GM19351 (cell line): ENCODE results near the gene HORMAD1.
"Not testable (repeated sequence)": the region's sequence is repeated elsewhere in the genome, so short reads cannot be mapped to it uniquely, and the experiment has no call there.

Experiments used
- ATAC-seq: cut with Tn5 transposase; IDR thresholded peaks from one replicate; pipeline ENCODE4 v1.9.1; 2021; ENCODE audit warnings: mild to moderate bottlenecking, moderate library complexity; ENCODE audit not compliant: unreplicated experiment

Gene HORMAD1

GRCh38 chr1:150720703-150721102 is at the start of gene HORMAD1:
Gene HORMAD1, minus strand, starts transcription at chr1:150720895. Its CDS starts 1,390 bp downstream, at chr1:150719505.
- no peak for ATAC-seq

- ATAC-seq = not testable (repeated sequence)
Observed at GRCh38 chr1:150767704-150768103, 47.0 kb upstream of the HORMAD1 start.

- ATAC-seq = peak; percentile 15
Observed at GRCh38 chr1:150765977-150766301, 45.2 kb upstream of the HORMAD1 start.

- peak; percentile 82 for ATAC-seq
Observed at GRCh38 chr1:150765296-150765976, 44.7 kb upstream of the HORMAD1 start, which contains the start of gene CTSS. Gene CTSS, minus strand, starts transcription at chr1:150765778. Its CDS starts 1,015 bp downstream, at chr1:150764763.

GRCh38 chr1:150764617-150765101 is 44.0 kb upstream of the HORMAD1 start:
- ATAC-seq = no peak

GRCh38 chr1:150763018-150763417 is 42.3 kb upstream of the HORMAD1 start:
- ATAC-seq = no peak

- ATAC-seq = no peak
Observed at GRCh38 chr1:150762552-150762951, 41.9 kb upstream of the HORMAD1 start.

GRCh38 chr1:150761801-150762200 is 41.1 kb upstream of the HORMAD1 start:
- no peak for ATAC-seq

- no peak for ATAC-seq
Observed at GRCh38 chr1:150760013-150760412, 39.3 kb upstream of the HORMAD1 start.

- no peak for ATAC-seq
Observed at GRCh38 chr1:150753416-150753815, 32.7 kb upstream of the HORMAD1 start.

GRCh38 chr1:150751443-150751842 is 30.7 kb upstream of the HORMAD1 start:
- ATAC-seq = no peak

- ATAC-seq = no peak
Observed at GRCh38 chr1:150749720-150750311, 29.1 kb upstream of the HORMAD1 start.

GRCh38 chr1:150748878-150749719 is 28.4 kb upstream of the HORMAD1 start:
- no peak for ATAC-seq

GRCh38 chr1:150730130-150730721 is 9.5 kb upstream of the HORMAD1 start:
- no peak for ATAC-seq

GRCh38 chr1:150724336-150724735 is 3.6 kb upstream of the HORMAD1 start:
- ATAC-seq = no peak

GRCh38 chr1:150720098-150720497 is 597 bp downstream of the HORMAD1 start:
- ATAC-seq = no peak

- no peak for ATAC-seq
Observed at GRCh38 chr1:150718225-150718891, 2.3 kb downstream of the HORMAD1 start.

- ATAC-seq = not testable (repeated sequence)
Observed at GRCh38 chr1:150709031-150709430, 11.7 kb downstream of the HORMAD1 start.

- ATAC-seq = peak; percentile 64
Observed at GRCh38 chr1:150708595-150708994, 12.1 kb downstream of the HORMAD1 start.

- no peak for ATAC-seq
Observed at GRCh38 chr1:150706091-150706490, 14.6 kb downstream of the HORMAD1 start.

GRCh38 chr1:150703427-150703826 is 17.3 kb downstream of the HORMAD1 start:
- ATAC-seq = no peak
